Ovary (tissue), 3 donors: ENCODE data around the gene NEAT1.

Source experiments
- CTCF ChIP-seq, 3 donors: fragments of 450-650 bp in 2 of 3; fragments of 200-600 bp in 1 of 3; IDR thresholded peaks; one replicate each; pipeline versions ENCODE4 v1.5.1 to v1.8.0; 2016 to 2022; ENCODE audit warnings: antibody characterized with exemption in 3 of 3, mild to moderate bottlenecking in 1 of 3
- POLR2A ChIP-seq: fragments of 450-650 bp; IDR thresholded peaks from one replicate; pipeline ENCODE4 v1.6.1; 2017; ENCODE audit warnings: antibody characterized with exemption, mild to moderate bottlenecking, moderate library complexity
- donor health status: DM: no; HTN: no; CAD: no.

GRCh38 chr11:65412271-65413076 is 10.1 kb upstream of the NEAT1 start:
- no peak for TF ChIP-seq CTCF (IDR thresholded peaks at IDR 0.05)
- TF ChIP-seq POLR2A: no peak
